ENCODE data around the gene ADAMTSL2. TPM values are rescaled to one million over a fixed set of nuclear protein-coding genes. Genes with fewer than 3 reads are reported as not detected.

The ADAMTSL2 gene
- polyA plus RNA-seq, 1 of the 3 experiments (the other 2 are of a cell fraction), result 0.21 TPM

DNA sequence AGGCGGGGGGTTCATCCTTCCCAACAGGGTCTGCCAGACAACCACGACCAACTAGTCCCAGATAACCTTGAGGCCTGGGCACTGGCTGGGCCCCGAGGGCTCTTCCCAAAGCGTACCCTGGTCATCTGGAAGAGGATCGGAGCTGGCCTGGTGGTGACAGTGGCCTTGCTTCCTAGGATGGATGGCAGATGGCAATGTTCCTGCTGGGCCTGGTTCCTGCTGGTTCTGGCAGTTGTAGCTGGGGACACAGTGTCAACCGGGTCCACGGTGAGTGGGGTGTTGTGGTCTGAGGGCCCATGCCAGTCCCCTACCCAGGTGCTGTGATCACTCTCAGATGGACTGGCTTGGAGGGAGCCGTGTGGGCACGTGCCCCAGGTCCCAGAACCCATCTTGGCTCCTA, 2.0 kb downstream of the ADAMTSL2 start:
- ChIA-PET CTCF (interaction anchor here (0.8 to 1.3 kb wide), 6 partner anchors 8 to 45 kb away, joined by 3 to 5 read pairs (median 3); no protein-coding TSS in a partner anchor), POLR2A (interaction anchor here (0.7 to 10.7 kb wide), 6 partner anchors 8 to 116 kb away, joined by 3 to 150 read pairs (median 4); partner anchors contain the start of gene DBH)
- Histone ChIP-seq H4K20me1 (ENCODE audit: insufficient read depth) (no peaks in the 10 kb centered on the region), H2AFZ (ENCODE audit: low read depth) (no peak overlapping the region), H3K4me1 (ENCODE audit: control insufficient read depth in 1 of 2, insufficient read depth in 2 of 2, low read depth in 1 of 2, low read length in 1 of 2) (peaks cover 0 to 59% of the 10 kb centered on the region in 2 experiments; a peak in 3 of 4 replicates), H3K9me2 (no peaks in the 10 kb centered on the region), H3K27me3 (ENCODE audit: insufficient read depth) (no peaks in the 10 kb centered on the region), H3K4me2 (no peak overlapping the region), H3K79me2 (ENCODE audit: insufficient read depth) (no peaks in the 10 kb centered on the region), H3K27ac (ENCODE audit: low read depth in 2 of 2, low read length in 1 of 2) (peak overlapping the region in 1 of 2 experiments; percentile 100; a peak in 2 of 4 replicates), H3K4me3 (ENCODE audit: low read depth in 2 of 2, low read length in 1 of 2) (no peak overlapping the region; a peak in 1 of 4 replicates), H3K9me3 (no peaks in the 10 kb centered on the region), H3K36me3 (replicated peaks in 1 of 2; ENCODE audit: control insufficient read depth in 1 of 2, insufficient read depth in 2 of 2, low read length in 1 of 2) (no peaks in the 10 kb centered on the region), H3K9ac (no peak overlapping the region), H3F3A (replicated peaks; ENCODE audit: insufficient read depth) (no peaks in the 10 kb centered on the region)
- TF ChIP-seq, protein P1, sequence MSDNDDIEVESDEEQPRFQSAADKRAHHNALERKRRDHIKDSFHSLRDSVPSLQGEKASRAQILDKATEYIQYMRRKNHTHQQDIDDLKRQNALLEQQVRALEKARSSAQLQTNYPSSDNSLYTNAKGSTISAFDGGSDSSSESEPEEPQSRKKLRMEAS (IDR thresholded peaks at IDR 0.05; ENCODE audit: low read depth), result no peak
- TF ChIP-seq RXRA (IDR thresholded peaks at IDR 0.05; ENCODE audit: borderline replicate concordance, low read depth) (no peak), RAD21 (IDR thresholded peaks at IDR 0.05; ENCODE audit: low read length) (no peak), CHD2 (IDR thresholded peaks at IDR 0.05; ENCODE audit: low read length, partially characterized antibody) (no peak), EZH2phosphoT487 (IDR thresholded peaks at IDR 0.05; ENCODE audit: borderline replicate concordance, low read depth) (no peak), NFIC (IDR thresholded peaks at IDR 0.05; ENCODE audit: borderline replicate concordance) (no peak), RCOR1 (IDR thresholded peaks at IDR 0.05; ENCODE audit: low read length) (no peak), TAF1 (IDR thresholded peaks at IDR 0.05; ENCODE audit: borderline replicate concordance, low read depth, low read length) (no peak), TEAD4 (IDR thresholded peaks at IDR 0.05; ENCODE audit: borderline replicate concordance, insufficient read depth) (no peak), NRF1 (IDR thresholded peaks at IDR 0.05; ENCODE audit: low read depth, low read length) (no peak), MEF2A (IDR thresholded peaks at IDR 0.05; ENCODE audit: borderline replicate concordance, low read depth) (no peak), RFX5 (IDR thresholded peaks at IDR 0.05; ENCODE audit: low read length) (no peak), POLR2AphosphoS5 (IDR thresholded peaks at IDR 0.05; ENCODE audit: low read depth, low read length) (no peak)
- TF ChIP-seq, protein P2, sequence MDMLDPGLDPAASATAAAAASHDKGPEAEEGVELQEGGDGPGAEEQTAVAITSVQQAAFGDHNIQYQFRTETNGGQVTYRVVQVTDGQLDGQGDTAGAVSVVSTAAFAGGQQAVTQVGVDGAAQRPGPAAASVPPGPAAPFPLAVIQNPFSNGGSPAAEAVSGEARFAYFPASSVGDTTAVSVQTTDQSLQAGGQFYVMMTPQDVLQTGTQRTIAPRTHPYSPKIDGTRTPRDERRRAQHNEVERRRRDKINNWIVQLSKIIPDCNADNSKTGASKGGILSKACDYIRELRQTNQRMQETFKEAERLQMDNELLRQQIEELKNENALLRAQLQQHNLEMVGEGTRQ (IDR thresholded peaks at IDR 0.05; ENCODE audit: borderline replicate concordance, low read depth, low read length), result no peak
- TF ChIP-seq, protein P3, sequence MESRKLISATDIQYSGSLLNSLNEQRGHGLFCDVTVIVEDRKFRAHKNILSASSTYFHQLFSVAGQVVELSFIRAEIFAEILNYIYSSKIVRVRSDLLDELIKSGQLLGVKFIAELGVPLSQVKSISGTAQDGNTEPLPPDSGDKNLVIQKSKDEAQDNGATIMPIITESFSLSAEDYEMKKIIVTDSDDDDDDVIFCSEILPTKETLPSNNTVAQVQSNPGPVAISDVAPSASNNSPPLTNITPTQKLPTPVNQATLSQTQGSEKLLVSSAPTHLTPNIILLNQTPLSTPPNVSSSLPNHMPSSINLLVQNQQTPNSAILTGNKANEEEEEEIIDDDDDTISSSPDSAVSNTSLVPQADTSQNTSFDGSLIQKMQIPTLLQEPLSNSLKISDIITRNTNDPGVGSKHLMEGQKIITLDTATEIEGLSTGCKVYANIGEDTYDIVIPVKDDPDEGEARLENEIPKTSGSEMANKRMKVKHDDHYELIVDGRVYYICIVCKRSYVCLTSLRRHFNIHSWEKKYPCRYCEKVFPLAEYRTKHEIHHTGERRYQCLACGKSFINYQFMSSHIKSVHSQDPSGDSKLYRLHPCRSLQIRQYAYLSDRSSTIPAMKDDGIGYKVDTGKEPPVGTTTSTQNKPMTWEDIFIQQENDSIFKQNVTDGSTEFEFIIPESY (IDR thresholded peaks at IDR 0.05; ENCODE audit: borderline replicate concordance, low read depth), result no peak
- DNase-seq, result no peak
- 78% methylated on average over 6 of the region's 9 CpGs for WGBS (ENCODE audit: low lambda C conversion rate)

All from SK-N-SH (cell line).